HFFc6 (cell line): ENCODE data around the gene CPT1A. TPM values are rescaled to one million over a fixed set of nuclear protein-coding genes. Genes with fewer than 3 reads are reported as not detected.

ENCODE experiments used
- DNase-seq: peaks from one replicate; pipeline ENCODE4 v3.0.0-alpha.2; 2018
- H3K27ac Mint-ChIP-seq: 2 replicates; pipeline ENCODE4 v1.8.0; 2020; ENCODE audit warnings: mild to moderate bottlenecking, mixed read lengths
- H3K27me3 Mint-ChIP-seq: 2 replicates; pipeline ENCODE4 v1.8.0; 2021; ENCODE audit warnings: mild to moderate bottlenecking, moderate library complexity, mixed read lengths; ENCODE audit not compliant: insufficient read depth
- H3K36me3 Mint-ChIP-seq: 2 replicates; pipeline ENCODE4 v1.8.0; 2021; ENCODE audit warnings: low read depth, mixed read lengths
- H3K4me1 Mint-ChIP-seq: 2 replicates; pipeline ENCODE4 v1.8.0; 2020; ENCODE audit warnings: low read depth, mixed read lengths
- H3K4me3 Mint-ChIP-seq: 2 replicates; pipeline ENCODE4 v1.8.0; 2020; ENCODE audit warnings: mild to moderate bottlenecking, moderate library complexity, mixed read lengths
- H3K9me3 Mint-ChIP-seq: 2 replicates; pipeline ENCODE4 v1.8.0; 2020; ENCODE audit warnings: mild to moderate bottlenecking, mixed read lengths
- total RNA-seq, 6 experiments: library from RNA; stranded (reverse); fragmentation: NEBNext Ultra II Directional; extraction: Animal tissue kit (Norgen Biotek cat#: 25700); gene quantifications; 2 replicates in 1 of 6; 3 replicates in 5 of 6; pipeline ENCODE4 v1.2.3, GENCODE V29; 2021
- TF ChIP-seq, protein P1 (sequence below): fragments of 200-600 bp; sonication (generic); IDR thresholded peaks from 2 replicates; pipeline ENCODE4 v1.5.0; 2021; ENCODE audit warnings: antibody characterized with exemption, mild to moderate bottlenecking

Gene CPT1A
- total RNA-seq, 6 experiments from 2014 or later, result 35.5 to 63.7 (median 55.8) TPM

DNA sequence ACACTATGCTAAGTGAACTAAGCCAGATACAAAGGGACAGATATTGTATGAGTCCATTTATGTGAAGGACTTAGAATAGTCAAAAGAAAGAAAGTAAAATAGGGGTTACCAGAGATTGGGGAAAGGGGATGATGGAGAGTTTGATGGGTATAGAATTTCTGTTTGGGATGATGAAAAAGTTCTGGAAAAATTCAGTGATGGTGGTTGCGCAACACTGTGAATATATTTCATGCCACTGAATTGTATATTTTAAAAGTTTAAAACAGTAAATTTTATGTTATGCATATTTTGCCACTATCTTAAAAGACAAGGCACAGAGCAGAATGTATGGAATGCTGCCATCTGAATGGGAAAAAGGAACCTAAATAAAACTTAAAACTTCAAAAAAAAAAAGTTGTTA lies 119.6 kb downstream of the CPT1A start:
- Mint-ChIP-seq H3K27me3 (peaks cover 28% of the 10 kb centered on the region), H3K4me1 (no peaks in the 10 kb centered on the region), H3K36me3 (peaks cover 12% of the 10 kb centered on the region), H3K27ac (no peak overlapping the region), H3K4me3 (no peak overlapping the region), H3K9me3 (peaks cover 19% of the 10 kb centered on the region)
- TF ChIP-seq, protein P1, sequence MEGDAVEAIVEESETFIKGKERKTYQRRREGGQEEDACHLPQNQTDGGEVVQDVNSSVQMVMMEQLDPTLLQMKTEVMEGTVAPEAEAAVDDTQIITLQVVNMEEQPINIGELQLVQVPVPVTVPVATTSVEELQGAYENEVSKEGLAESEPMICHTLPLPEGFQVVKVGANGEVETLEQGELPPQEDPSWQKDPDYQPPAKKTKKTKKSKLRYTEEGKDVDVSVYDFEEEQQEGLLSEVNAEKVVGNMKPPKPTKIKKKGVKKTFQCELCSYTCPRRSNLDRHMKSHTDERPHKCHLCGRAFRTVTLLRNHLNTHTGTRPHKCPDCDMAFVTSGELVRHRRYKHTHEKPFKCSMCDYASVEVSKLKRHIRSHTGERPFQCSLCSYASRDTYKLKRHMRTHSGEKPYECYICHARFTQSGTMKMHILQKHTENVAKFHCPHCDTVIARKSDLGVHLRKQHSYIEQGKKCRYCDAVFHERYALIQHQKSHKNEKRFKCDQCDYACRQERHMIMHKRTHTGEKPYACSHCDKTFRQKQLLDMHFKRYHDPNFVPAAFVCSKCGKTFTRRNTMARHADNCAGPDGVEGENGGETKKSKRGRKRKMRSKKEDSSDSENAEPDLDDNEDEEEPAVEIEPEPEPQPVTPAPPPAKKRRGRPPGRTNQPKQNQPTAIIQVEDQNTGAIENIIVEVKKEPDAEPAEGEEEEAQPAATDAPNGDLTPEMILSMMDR, result no peak
- DNase-seq, result no peak

DNA sequence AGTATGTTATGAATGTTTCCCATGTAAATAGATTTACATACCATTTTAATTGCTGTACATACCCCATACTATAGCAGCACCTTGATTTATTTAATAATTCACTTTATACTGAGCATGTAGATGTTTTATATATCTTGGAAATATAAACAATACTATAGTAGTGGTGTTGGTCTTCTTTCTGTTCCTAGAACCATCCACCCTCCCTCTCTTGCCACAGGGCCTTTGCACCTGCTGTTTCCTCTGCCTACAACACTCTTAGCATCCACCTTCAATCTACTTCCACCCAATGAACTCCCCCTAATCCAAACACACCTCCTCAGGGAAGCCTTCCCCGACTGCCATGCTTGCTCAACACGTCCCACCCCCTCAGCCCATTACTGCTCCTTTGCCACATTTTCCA lies 120.6 kb downstream of the CPT1A start:
- Mint-ChIP-seq H3K27ac (no peak overlapping the region), H3K9me3 (peaks cover 19% of the 10 kb centered on the region), H3K36me3 (peaks cover 12% of the 10 kb centered on the region), H3K4me3 (no peak overlapping the region), H3K4me1 (no peaks in the 10 kb centered on the region), H3K27me3 (peaks cover 36% of the 10 kb centered on the region)
- DNase-seq, result no peak
- TF ChIP-seq, protein P1, result no peak

DNA sequence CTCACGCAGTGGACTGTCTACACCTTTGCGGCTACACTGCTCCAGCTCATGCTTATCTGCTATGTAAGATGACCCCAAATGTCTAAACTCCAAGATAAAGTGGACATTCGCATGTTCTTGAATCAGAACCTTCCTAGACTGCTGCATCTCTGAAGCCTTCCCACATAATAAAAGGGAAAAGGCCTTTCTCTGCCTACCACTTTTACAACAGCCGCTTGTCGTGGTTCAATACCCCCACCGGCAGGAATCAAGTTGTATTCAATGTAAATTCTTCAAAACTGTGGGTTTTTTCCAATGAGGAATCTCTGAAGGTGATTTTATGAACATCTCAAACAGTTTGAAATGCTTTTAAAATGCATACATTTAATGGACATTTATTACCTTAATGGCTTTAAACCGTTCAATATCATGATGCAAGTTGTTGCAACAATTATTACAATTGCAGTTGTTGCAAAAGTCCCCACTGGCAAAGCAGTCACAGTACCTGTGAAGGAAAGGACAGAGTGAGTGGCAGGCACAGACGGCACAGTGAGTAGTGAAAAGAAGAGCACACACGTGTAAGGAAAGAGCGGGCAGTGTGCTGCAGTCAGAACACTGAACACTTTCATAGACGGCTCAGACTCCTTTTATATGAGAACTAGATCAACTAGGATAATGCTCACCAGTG lies 126.1 kb downstream of the CPT1A start:
- no peak for DNase-seq
- H3K4me3 Mint-ChIP-seq, result no peak overlapping the region
- H3K36me3 Mint-ChIP-seq, result peaks cover 12% of the 10 kb centered on the region
- TF ChIP-seq, protein P1, result no peak
- H3K9me3 Mint-ChIP-seq, result peaks cover 14% of the 10 kb centered on the region
- H3K27ac Mint-ChIP-seq, result no peak overlapping the region
- peaks cover 33% of the 10 kb centered on the region for H3K27me3 Mint-ChIP-seq
- no peaks in the 10 kb centered on the region for H3K4me1 Mint-ChIP-seq

- H3K27me3 Mint-ChIP-seq, result peaks cover 35% of the 10 kb centered on the region
- no peak for DNase-seq
These were observed 127.5 kb downstream of the CPT1A start for GRCh38 chr11:68714060-68714856.

DNA sequence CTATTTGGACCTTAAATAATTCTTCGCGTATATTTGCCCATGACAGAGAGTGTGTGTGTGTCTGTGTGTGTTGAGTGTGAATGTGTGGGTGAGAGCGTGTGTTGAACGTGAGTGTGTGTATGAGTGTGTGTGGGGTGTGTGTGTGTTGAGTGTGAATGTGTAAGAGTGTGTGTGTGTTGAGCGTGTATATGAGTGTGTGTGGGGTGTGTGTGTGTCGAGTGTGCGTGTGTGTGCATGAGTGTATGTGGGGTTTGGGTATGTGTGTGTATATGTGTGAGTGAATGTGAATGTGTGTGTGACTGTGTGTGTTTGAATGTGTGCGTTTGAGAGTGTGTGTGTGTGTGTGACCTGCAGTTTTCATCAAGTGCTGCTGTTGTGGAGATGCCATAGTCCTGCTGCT lies 130.6 kb downstream of the CPT1A start:
- DNase-seq, result no peak
- no peaks in the 10 kb centered on the region for H3K36me3 Mint-ChIP-seq
- peaks cover 42% of the 10 kb centered on the region for H3K27me3 Mint-ChIP-seq
- no peaks in the 10 kb centered on the region for H3K9me3 Mint-ChIP-seq
- H3K4me1 Mint-ChIP-seq, result no peaks in the 10 kb centered on the region
- no peak overlapping the region for H3K27ac Mint-ChIP-seq
- H3K4me3 Mint-ChIP-seq, result no peak overlapping the region
- TF ChIP-seq, protein P1, result no peak

More at GRCh38 chr11:68714060-68714856, 127.5 kb downstream of the CPT1A start:
- Mint-ChIP-seq H3K36me3 (no peaks in the 10 kb centered on the region), H3K9me3 (peaks cover under 1% of the 10 kb centered on the region), H3K27ac (no peak overlapping the region), H3K4me1 (no peaks in the 10 kb centered on the region), H3K4me3 (no peak overlapping the region)
- TF ChIP-seq, protein P1, result no peak
